HFF-Myc (cell line): ENCODE measurements around the gene LAMB4.

Experiments used
- DNase-seq: peaks from one replicate; pipeline ENCODE4 v3.0.0-alpha.2; 2011; ENCODE audit warnings: low read depth; ENCODE audit errors: extremely low read depth
- H3K4me3 ChIP-seq: replicated peaks from 2 replicates; pipeline ENCODE4 v1.5.1; 2011; ENCODE audit warnings: low read depth, mild to moderate bottlenecking, control low read depth, low read length
- TF ChIP-seq, protein P1 (sequence below): IDR thresholded peaks from 2 replicates; pipeline ENCODE4 v1.5.1; 2012; ENCODE audit warnings: mild to moderate bottlenecking, low read depth, low read length, control low read depth; ENCODE audit errors: missing control alignments

Gene LAMB4

DNA sequence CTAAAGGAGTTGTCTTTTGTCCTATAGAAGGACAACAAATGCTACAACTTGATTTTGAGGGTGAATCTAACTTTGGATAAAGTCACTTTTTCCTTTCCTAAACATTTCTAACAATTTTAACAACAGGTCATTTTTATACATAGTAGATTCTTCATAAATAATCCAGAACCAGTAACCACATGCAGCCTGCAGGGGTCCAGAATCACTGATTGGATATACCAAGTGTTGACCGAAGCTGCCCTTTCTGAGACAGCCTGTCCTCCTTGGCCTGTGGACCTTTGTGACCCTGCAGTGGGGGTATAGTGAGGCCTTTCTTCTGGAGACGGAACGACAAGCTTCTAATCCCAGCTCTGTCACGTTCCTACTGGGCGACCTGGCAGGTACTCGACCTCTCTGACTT lies 34.8 kb upstream of the LAMB4 start:
- no peak for DNase-seq
- TF ChIP-seq, protein P1, sequence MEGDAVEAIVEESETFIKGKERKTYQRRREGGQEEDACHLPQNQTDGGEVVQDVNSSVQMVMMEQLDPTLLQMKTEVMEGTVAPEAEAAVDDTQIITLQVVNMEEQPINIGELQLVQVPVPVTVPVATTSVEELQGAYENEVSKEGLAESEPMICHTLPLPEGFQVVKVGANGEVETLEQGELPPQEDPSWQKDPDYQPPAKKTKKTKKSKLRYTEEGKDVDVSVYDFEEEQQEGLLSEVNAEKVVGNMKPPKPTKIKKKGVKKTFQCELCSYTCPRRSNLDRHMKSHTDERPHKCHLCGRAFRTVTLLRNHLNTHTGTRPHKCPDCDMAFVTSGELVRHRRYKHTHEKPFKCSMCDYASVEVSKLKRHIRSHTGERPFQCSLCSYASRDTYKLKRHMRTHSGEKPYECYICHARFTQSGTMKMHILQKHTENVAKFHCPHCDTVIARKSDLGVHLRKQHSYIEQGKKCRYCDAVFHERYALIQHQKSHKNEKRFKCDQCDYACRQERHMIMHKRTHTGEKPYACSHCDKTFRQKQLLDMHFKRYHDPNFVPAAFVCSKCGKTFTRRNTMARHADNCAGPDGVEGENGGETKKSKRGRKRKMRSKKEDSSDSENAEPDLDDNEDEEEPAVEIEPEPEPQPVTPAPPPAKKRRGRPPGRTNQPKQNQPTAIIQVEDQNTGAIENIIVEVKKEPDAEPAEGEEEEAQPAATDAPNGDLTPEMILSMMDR, result no peak
- no peak overlapping the region for H3K4me3 ChIP-seq

GRCh38 chr7:108164342-108164741 lies 34.2 kb upstream of the LAMB4 start:
- no peak for DNase-seq
- H3K4me3 ChIP-seq, result no peak overlapping the region
- TF ChIP-seq, protein P1, result no peak

DNA sequence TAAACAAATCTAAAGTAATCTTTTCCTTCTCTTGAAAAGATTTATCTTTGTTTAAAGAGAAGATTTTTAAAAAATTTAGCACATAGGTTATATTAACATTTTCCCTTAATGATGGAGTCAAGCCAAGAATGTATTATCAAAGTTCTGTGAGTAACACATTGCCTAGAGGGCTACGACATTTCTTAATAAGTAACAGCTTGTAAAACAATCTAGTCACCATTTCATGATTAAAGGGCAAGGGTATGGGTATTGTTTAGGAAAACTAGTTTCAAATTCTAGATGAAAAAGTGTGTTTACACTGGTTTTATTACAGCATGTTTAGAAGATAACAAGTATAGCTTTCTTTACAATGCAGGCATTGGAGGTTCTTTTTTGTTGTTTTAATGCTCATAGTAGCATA lies 28.6 kb upstream of the LAMB4 start:
- no peak for DNase-seq
- H3K4me3 ChIP-seq, result no peak overlapping the region
- TF ChIP-seq, protein P1, result no peak

- H3K4me3 ChIP-seq, result no peak overlapping the region
- no peak for DNase-seq
- TF ChIP-seq, protein P1, result no peak
Measured at GRCh38 chr7:108157606-108158335, 27.6 kb upstream of the LAMB4 start.

- DNase-seq, result no peak
- TF ChIP-seq, protein P1, result no peak
Measured at GRCh38 chr7:108156897-108157605, 26.9 kb upstream of the LAMB4 start.

GRCh38 chr7:108152198-108152597 lies 22.0 kb upstream of the LAMB4 start:
- TF ChIP-seq, protein P1, result no peak
- H3K4me3 ChIP-seq, result no peak overlapping the region
- DNase-seq, result no peak

More at GRCh38 chr7:108156897-108157605, 26.9 kb upstream of the LAMB4 start:
- no peak overlapping the region for H3K4me3 ChIP-seq
